PC-3 (cell line): Measurements from ENCODE around the gene TIPRL. TPM values are rescaled to one million over a fixed set of nuclear protein-coding genes. Genes with fewer than 3 reads are reported as not detected.

Experiments
- ATAC-seq: fragments of 200-7000 bp; cut with Tn5 transposase; 2 replicates; pipeline ENCODE4 v1.9.1; 2020; ENCODE audit warnings: mild to moderate bottlenecking, moderate library complexity
- BruUV-seq: library from RNA; stranded (reverse); fragments of 400-500 nt; replicated peaks from 2 replicates; lab custom pipeline; 2021; lab: Mats Ljungman, UMichigan
- CTCF ChIA-PET: fragments of 300-600 bp; sonication (Branson Sonifier 250); formaldehyde crosslinking; loops from one replicate; lab custom pipeline; 2022; ENCODE audit warnings: antibody characterized with exemption; lab: Charles Lee
- POLR2A ChIA-PET: fragments of 300-600 bp; sonication (Branson Sonifier 250); formaldehyde crosslinking; loops from one replicate; lab custom pipeline; 2022; ENCODE audit warnings: antibody characterized with exemption; ENCODE audit not compliant: unreplicated experiment; lab: Charles Lee
- DNase-seq: peaks from one replicate; pipeline ENCODE4 v3.0.0-alpha.2; 2015
- H2AFZ ChIP-seq: fragments of 300-600 bp; sonication (generic); 2 replicates; pipeline ENCODE4 v1.6.0; 2016; ENCODE audit warnings: antibody characterized with exemption, low read length
- H3F3A ChIP-seq: fragments of 300-600 bp; sonication (generic); one replicate; pipeline ENCODE4 v1.6.0; 2017; ENCODE audit warnings: antibody characterized with exemption, low read length, control low read depth, mild to moderate bottlenecking; ENCODE audit not compliant: unreplicated experiment
- H3K27ac ChIP-seq: fragments of 300-600 bp; sonication (generic); 2 replicates; pipeline ENCODE4 v1.5.1; 2016; ENCODE audit warnings: mild to moderate bottlenecking, low read length
- H3K27me3 ChIP-seq: fragments of 300-600 bp; sonication (generic); 2 replicates; pipeline ENCODE4 v1.6.1; 2016; ENCODE audit warnings: low read length, mixed read lengths
- H3K36me3 ChIP-seq: fragments of 300-600 bp; sonication (generic); 2 replicates; pipeline ENCODE4 v1.6.1; 2016; ENCODE audit warnings: low read depth, mixed run types, low read length, mixed read lengths
- H3K4me1 ChIP-seq: fragments of 300-600 bp; sonication (generic); 2 replicates; pipeline ENCODE4 v1.5.1; 2016; ENCODE audit warnings: low read length; ENCODE audit not compliant: insufficient read depth
- H3K4me2 ChIP-seq: fragments of 300-600 bp; sonication (generic); 2 replicates; pipeline ENCODE4 v1.6.0; 2016; ENCODE audit warnings: low read length
- H3K4me3 ChIP-seq: fragments of 300-600 bp; sonication (generic); 2 replicates; pipeline ENCODE4 v1.5.1; 2016; ENCODE audit warnings: mild to moderate bottlenecking, low read length, mixed read lengths
- H3K79me2 ChIP-seq: fragments of 300-600 bp; sonication (generic); 2 replicates; pipeline ENCODE4 v1.6.1; 2017; ENCODE audit warnings: low read length, mixed read lengths
- H3K9ac ChIP-seq: fragments of 300-600 bp; sonication (generic); 2 replicates; pipeline ENCODE4 v1.6.0; 2016; ENCODE audit warnings: mild to moderate bottlenecking, low read length
- H3K9me2 ChIP-seq: fragments of 300-600 bp; sonication (generic); replicated peaks from 2 replicates; pipeline ENCODE4 v1.6.1; 2016; ENCODE audit warnings: mixed run types, low read length, mixed read lengths
- H3K9me3 ChIP-seq: fragments of 300-600 bp; sonication (generic); 2 replicates; pipeline ENCODE4 v1.6.1; 2016; ENCODE audit warnings: low read length, mixed read lengths
- H4K20me1 ChIP-seq: fragments of 300-600 bp; sonication (generic); 2 replicates; pipeline ENCODE4 v1.6.1; 2016; ENCODE audit warnings: low read length, mixed read lengths
- CTCF ChIP-seq: fragments of 300-600 bp; sonication (generic); conservative IDR thresholded peaks from 2 replicates; pipeline ENCODE4 v1.5.1; 2017; ENCODE audit warnings: antibody characterized with exemption, low read depth, mild to moderate bottlenecking, low read length
- EZH2 ChIP-seq: fragments of 300-600 bp; sonication (generic); IDR thresholded peaks from one replicate; pipeline ENCODE4 v1.6.1; 2017; ENCODE audit warnings: antibody characterized with exemption, mild to moderate bottlenecking, low read length; ENCODE audit not compliant: unreplicated experiment
- EZH2phosphoT487 ChIP-seq: fragments of 300-600 bp; sonication (generic); IDR thresholded peaks from 2 replicates; pipeline ENCODE4 v1.6.1; 2018; ENCODE audit warnings: mild to moderate bottlenecking, antibody characterized with exemption, low read length, borderline replicate concordance
- intact Hi-C: fragments of 100-400 bp; cut with micrococcal nuclease; formaldehyde crosslinking; loops from 2 replicates; pipeline ENCODE4 v1.9.0; 2023
- total RNA-seq: library from RNA; depleted of rRNA; stranded (reverse); fragments of >200 nt; gene quantifications from 2 replicates; pipeline ENCODE4 v1.2.3, GENCODE V29; 2014

Gene TIPRL
- total RNA-seq, 1 experiment from 2014 or later: 50.1 TPM

- Histone ChIP-seq H3K27me3 (no peaks in the 10 kb centered on the region), H3K4me3 (no peak overlapping the region), H3K36me3 (peaks cover 23% of the 10 kb centered on the region; the same call in 1 of the 2 replicates), H4K20me1 (no peaks in the 10 kb centered on the region), H3K4me1 (peaks cover 18% of the 10 kb centered on the region), H3K4me2 (no peak overlapping the region), H3F3A (no peaks in the 10 kb centered on the region), H3K9me2 (no peaks in the 10 kb centered on the region), H3K27ac (no peak overlapping the region), H3K79me2 (peaks cover 13% of the 10 kb centered on the region), H2AFZ (no peak overlapping the region), H3K9me3 (no peaks in the 10 kb centered on the region), H3K9ac (no peak overlapping the region)
- intact Hi-C loops: loop anchor here (1.0 kb wide), 1 partner anchor 87 kb away; no protein-coding TSS in a partner anchor
- CTCF ChIA-PET: interaction anchor here (0.5 to 2.4 kb wide), 16 partner anchors 9 to 359 kb away, joined by 3 to 55 read pairs (median 4); partner anchors contain the start of gene SFT2D2
- POLR2A ChIA-PET: interaction anchor here (0.6 kb wide), 1 partner anchor 337 kb away, joined by 5 read pairs; no protein-coding TSS in a partner anchor
- TF ChIP-seq CTCF (peak; percentile 92), EZH2phosphoT487 (no peak)
- no TSS peak for BruUV-seq
- ATAC-seq (peak; percentile 93), DNase-seq (peak; percentile 84)
Observed at GRCh38 chr1:168234846-168235547, 56.2 kb downstream of the TIPRL start.

GRCh38 chr1:168235548-168235885, 56.8 kb downstream of the TIPRL start:
- H2AFZ ChIP-seq: no peak overlapping the region
- H3K27ac ChIP-seq: no peak overlapping the region
- ChIA-PET CTCF (interaction anchor here (0.5 to 2.4 kb wide), 14 partner anchors 9 to 358 kb away, joined by 3 to 55 read pairs (median 4); partner anchors contain the start of gene SFT2D2), POLR2A (interaction anchor here (0.6 kb wide), 1 partner anchor 336 kb away, joined by 5 read pairs; no protein-coding TSS in a partner anchor)
- intact Hi-C loops: loop anchor here (1.0 kb wide), 1 partner anchor 87 kb away; no protein-coding TSS in a partner anchor
- peaks cover 25% of the 10 kb centered on the region; the same call in 1 of the 2 replicates for H3K36me3 ChIP-seq
- DNase-seq (no peak), ATAC-seq (no peak)
- no peaks in the 10 kb centered on the region for H3F3A ChIP-seq
- no peaks in the 10 kb centered on the region for H3K27me3 ChIP-seq
- no peaks in the 10 kb centered on the region for H4K20me1 ChIP-seq
- no peak for TF ChIP-seq EZH2
- no peak for TF ChIP-seq EZH2phosphoT487
- no peak; the same call in 1 of the 2 replicates for TF ChIP-seq CTCF
- no TSS peak for BruUV-seq
- peaks cover 7% of the 10 kb centered on the region; the same call in 1 of the 2 replicates for H3K79me2 ChIP-seq
- H3K4me2 ChIP-seq: no peak overlapping the region
- no peaks in the 10 kb centered on the region for H3K9me3 ChIP-seq
- H3K4me1 ChIP-seq: peaks cover 12% of the 10 kb centered on the region
- no peak overlapping the region for H3K4me3 ChIP-seq
- H3K9ac ChIP-seq: no peak overlapping the region
- no peaks in the 10 kb centered on the region for H3K9me2 ChIP-seq
